T-helper 1 cell treated with Interleukin-12 subunit alpha and Interleukin-12 subunit beta and Interleukin-4 antibody, amounts not matched to agents 30 μg/mL and 1 μg/mL, for 36 hours (primary cell): ENCODE data around the gene AHCYL1.
A peak's percentile ranks its signal among the peaks of the same experiment; 100 is the strongest.
"Not testable (repeated sequence)": the region's sequence is repeated elsewhere in the genome, so short reads cannot be mapped to it uniquely, and the experiment has no call there.

Source experiments
- H3K27ac Mint-ChIP-seq: one replicate; pipeline ENCODE4 v1.8.0; 2021; ENCODE audit warnings: mild to moderate bottlenecking, mixed read lengths
- H3K27me3 Mint-ChIP-seq: one replicate; pipeline ENCODE4 v1.8.0; 2021; ENCODE audit warnings: low read depth, mixed read lengths
- H3K36me3 Mint-ChIP-seq: one replicate; pipeline ENCODE4 v1.8.0; 2021; ENCODE audit warnings: low read depth, mixed read lengths
- H3K4me1 Mint-ChIP-seq: one replicate; pipeline ENCODE4 v1.8.0; 2021; ENCODE audit warnings: low read depth, mixed read lengths
- H3K4me3 Mint-ChIP-seq: one replicate; pipeline ENCODE4 v1.8.0; 2021; ENCODE audit warnings: mild to moderate bottlenecking, moderate library complexity, mixed read lengths
- H3K9me3 Mint-ChIP-seq: one replicate; pipeline ENCODE4 v1.8.0; 2021; ENCODE audit warnings: mixed read lengths

AHCYL1 gene

DNA sequence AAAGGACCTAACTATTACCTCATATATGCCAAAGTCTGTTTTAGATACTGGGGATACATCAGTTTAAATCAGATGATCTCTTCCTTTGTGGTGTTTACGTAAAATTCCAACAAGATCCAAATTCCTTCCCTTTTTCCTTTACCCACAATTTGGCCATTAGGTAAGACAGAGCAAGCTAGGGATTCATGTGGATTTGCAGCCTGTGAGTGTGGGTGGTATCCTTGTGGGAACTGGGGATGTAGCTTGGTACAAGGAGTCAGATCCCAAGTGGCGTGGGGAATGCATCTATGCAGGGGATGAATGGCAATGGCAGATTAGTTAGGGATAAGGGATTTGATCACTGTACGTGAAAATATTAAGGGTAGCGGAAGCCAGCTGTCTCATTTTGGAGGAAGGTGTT lies 40.0 kb downstream of the AHCYL1 start:
- Mint-ChIP-seq H3K4me1 (peaks cover 2% of the 10 kb centered on the region), H3K27ac (no peak overlapping the region), H3K36me3 (peaks cover 20% of the 10 kb centered on the region), H3K27me3 (no peaks in the 10 kb centered on the region), H3K4me3 (no peak overlapping the region), H3K9me3 (no peaks in the 10 kb centered on the region)

DNA sequence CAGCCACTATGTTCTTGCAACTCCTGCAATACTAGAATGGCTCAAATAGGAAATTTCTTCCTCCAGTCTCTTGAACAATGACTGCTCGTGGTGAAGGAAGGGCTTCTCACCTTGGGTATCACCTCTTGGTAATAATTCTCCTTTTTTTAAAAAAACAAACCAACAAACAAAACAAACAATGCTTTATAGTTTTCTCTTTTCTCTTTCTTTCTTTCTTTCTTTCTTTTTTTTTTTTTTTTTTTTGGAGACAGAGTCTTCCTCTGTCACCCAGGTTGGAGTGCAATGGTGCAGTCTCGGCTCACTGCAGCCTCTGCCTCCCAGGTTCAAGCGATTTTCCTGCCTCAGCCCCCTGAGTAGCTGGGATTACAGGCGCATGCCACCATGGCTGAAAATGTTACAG lies 46.1 kb downstream of the AHCYL1 start:
- H3K9me3 Mint-ChIP-seq, H3K36me3 Mint-ChIP-seq, H3K27me3 Mint-ChIP-seq: not testable (repeated sequence)
- Mint-ChIP-seq H3K27ac (peak overlapping the region; percentile 86), H3K4me3 (peak overlapping the region; percentile 77), H3K4me1 (peaks cover 37% of the 10 kb centered on the region)

DNA sequence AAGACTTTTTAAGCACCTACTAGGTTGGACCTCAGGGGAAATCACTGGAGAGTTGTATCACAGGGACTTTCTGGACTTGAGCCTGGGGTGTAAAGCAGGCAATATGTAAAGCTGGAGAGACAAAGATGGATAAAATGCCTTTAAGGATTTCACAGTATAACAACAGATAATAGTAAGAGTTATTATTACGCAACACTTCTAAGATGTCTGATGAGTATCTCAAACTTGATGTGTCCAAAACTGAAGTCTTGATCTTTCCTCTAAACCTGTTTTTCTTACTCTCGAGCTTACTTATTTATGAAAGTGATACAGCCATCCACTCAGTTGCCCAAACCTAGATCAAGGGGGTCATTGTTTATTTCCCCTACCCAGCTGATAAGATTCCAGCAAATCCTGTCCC lies 47.8 kb downstream of the AHCYL1 start:
- Mint-ChIP-seq H3K27ac (peak overlapping the region; percentile 38), H3K4me3 (no peak overlapping the region), H3K27me3 (no peaks in the 10 kb centered on the region), H3K9me3 (no peaks in the 10 kb centered on the region), H3K4me1 (peaks cover 45% of the 10 kb centered on the region), H3K36me3 (no peaks in the 10 kb centered on the region)

DNA sequence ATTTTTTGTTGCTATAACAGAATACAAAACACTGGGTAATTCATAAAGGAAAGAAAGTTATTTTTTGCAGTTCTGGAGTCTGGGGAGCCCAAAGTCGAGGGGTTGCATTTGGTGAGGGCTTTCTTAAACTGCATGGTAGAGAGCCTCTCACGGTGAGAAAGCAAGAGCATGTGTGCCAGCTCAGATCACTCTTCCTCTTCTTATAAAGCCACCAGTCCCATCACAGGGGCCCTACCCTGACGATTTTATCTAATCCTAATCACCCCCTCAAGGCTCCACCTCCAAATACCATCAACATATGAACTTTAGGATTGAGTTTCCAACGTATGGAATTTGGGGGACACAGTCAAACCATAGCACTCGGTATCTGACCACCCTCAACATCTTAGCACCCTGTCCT lies 48.9 kb downstream of the AHCYL1 start:
- H3K4me1 Mint-ChIP-seq, result peaks cover 45% of the 10 kb centered on the region
- H3K4me3 Mint-ChIP-seq, result no peak overlapping the region
- no peaks in the 10 kb centered on the region for H3K27me3 Mint-ChIP-seq
- H3K9me3 Mint-ChIP-seq, result no peaks in the 10 kb centered on the region
- peaks cover 5% of the 10 kb centered on the region for H3K36me3 Mint-ChIP-seq
- H3K27ac Mint-ChIP-seq, result peak overlapping the region; percentile 84

GRCh38 chr1:110034040-110034450 lies 49.5 kb downstream of the AHCYL1 start:
- Mint-ChIP-seq H3K36me3 (peaks cover 11% of the 10 kb centered on the region), H3K27me3 (no peaks in the 10 kb centered on the region), H3K4me1 (peaks cover 45% of the 10 kb centered on the region), H3K4me3 (peak overlapping the region; percentile 91), H3K9me3 (no peaks in the 10 kb centered on the region), H3K27ac (peak overlapping the region; percentile 84)

DNA sequence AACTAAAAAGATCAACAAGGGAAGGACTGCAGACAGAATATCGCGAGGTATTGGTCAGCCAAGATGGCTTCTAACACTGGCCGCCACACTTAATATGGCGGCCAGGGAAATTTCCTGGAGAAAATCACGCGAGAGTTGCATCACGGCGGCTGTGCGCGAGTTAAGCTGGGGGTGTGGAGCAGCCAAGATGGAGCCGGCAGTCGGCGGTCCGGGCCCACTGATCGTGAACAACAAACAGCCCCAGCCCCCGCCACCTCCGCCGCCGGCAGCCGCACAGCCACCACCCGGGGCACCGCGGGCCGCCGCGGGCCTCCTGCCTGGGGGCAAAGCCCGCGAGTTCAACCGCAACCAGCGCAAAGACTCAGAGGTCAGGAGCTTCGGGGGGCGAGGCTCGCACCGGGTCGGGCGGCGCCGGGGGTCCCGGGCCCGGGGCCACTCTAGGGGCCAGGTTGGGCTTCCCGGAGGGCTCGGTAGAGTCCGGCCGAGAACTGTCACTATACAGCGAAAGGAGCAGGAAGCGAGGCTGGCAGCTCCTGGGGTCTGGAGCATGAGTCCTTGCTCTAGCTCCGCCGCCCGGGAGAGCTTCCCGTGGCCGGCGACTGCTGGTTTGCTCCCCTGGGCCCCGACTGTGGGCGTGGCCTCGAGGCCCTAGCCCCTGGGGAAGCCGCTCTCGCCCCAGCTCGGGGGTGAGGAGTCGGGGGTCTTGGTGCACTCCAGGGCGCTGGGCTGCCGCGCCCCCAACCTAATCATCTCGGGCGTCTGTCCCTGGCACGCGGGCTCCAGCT lies 50.1 kb downstream of the AHCYL1 start, which contains the start of gene STRIP1:
Gene STRIP1, plus strand, starts transcription at position 174 of the 785 bp plus-strand sequence. Its CDS starts 14 bp downstream, at position 188.
- Mint-ChIP-seq H3K27me3 (no peaks in the 10 kb centered on the region), H3K27ac (peak within 1 kb of the TSS; percentile 84), H3K4me1 (peaks cover 43% of the 10 kb centered on the region), H3K36me3 (peaks cover 15% of the 10 kb centered on the region), H3K9me3 (no peaks in the 10 kb centered on the region), H3K4me3 (peak within 1 kb of the TSS; percentile 91)

GRCh38 chr1:110035236-110035752 lies 50.7 kb downstream of the AHCYL1 start:
- Mint-ChIP-seq H3K27me3 (no peaks in the 10 kb centered on the region), H3K36me3 (peaks cover 15% of the 10 kb centered on the region), H3K27ac (peak overlapping the region; percentile 76)

DNA sequence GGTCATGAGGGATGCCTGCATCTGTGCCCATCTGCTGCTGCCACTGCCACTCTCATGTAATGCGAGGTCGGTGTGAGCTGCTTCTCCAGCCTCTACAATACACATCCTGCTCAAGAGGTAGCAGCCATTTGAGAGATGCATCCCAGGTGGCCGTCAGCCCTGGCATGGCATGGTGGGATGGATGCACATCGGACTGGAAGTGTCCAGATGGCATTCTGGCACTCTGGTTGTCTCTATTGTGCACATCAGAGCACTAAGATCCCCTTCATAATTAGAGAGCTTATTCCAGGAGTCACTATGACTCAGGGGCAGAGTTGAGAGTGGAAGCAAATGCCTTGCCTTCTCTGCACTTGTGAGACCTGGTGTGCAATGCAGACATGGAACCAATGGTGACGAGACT lies 53.7 kb downstream of the AHCYL1 start:
- H3K4me3 Mint-ChIP-seq, result no peak overlapping the region
- no peaks in the 10 kb centered on the region for H3K9me3 Mint-ChIP-seq
- no peak overlapping the region for H3K27ac Mint-ChIP-seq
- H3K27me3 Mint-ChIP-seq, result no peaks in the 10 kb centered on the region
- H3K36me3 Mint-ChIP-seq, result peaks cover 29% of the 10 kb centered on the region
- H3K4me1 Mint-ChIP-seq, result peaks cover 26% of the 10 kb centered on the region

More at GRCh38 chr1:110035236-110035752, 50.7 kb downstream of the AHCYL1 start:
- H3K4me3 Mint-ChIP-seq, result peak overlapping the region; percentile 85
- H3K9me3 Mint-ChIP-seq, result no peaks in the 10 kb centered on the region
- H3K4me1 Mint-ChIP-seq, result peaks cover 42% of the 10 kb centered on the region

DNA sequence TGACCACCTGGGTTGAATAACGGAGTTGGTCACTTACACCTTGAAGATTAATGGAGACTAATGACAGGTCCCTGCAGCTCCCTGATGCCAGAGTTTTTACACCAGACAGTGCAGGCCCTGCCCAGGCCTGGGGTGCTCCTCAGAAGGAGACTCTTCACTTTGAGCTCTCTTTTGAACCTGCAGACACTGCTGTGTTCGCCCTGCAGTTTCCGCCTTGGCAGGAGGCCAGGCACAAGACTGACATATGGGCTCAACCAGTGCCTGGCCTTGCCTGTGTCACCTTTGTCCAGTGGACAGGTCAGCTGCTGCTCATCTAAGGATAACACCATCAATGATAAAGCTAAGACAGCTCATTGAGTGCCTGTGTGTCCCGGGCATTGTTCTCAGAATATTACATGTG lies 55.1 kb downstream of the AHCYL1 start:
- Mint-ChIP-seq H3K4me1 (peaks cover 15% of the 10 kb centered on the region), H3K36me3 (peaks cover 36% of the 10 kb centered on the region), H3K4me3 (no peak overlapping the region), H3K27ac (no peak overlapping the region), H3K9me3 (no peaks in the 10 kb centered on the region), H3K27me3 (no peaks in the 10 kb centered on the region)

GRCh38 chr1:110040548-110040947 lies 56.0 kb downstream of the AHCYL1 start:
- Mint-ChIP-seq H3K4me1 (peaks cover 10% of the 10 kb centered on the region), H3K9me3 (no peaks in the 10 kb centered on the region), H3K36me3 (peaks cover 40% of the 10 kb centered on the region), H3K27ac (no peak overlapping the region), H3K27me3 (no peaks in the 10 kb centered on the region), H3K4me3 (no peak overlapping the region)

- Mint-ChIP-seq H3K4me1 (no peaks in the 10 kb centered on the region), H3K27ac (no peak overlapping the region), H3K4me3 (no peak overlapping the region), H3K9me3 (no peaks in the 10 kb centered on the region), H3K36me3 (peaks cover 50% of the 10 kb centered on the region), H3K27me3 (no peaks in the 10 kb centered on the region)
Measured at GRCh38 chr1:110043016-110043415, 58.5 kb downstream of the AHCYL1 start.

GRCh38 chr1:110047463-110047862 lies 62.9 kb downstream of the AHCYL1 start:
- Mint-ChIP-seq H3K4me3 (no peak overlapping the region), H3K4me1 (no peaks in the 10 kb centered on the region), H3K27me3 (no peaks in the 10 kb centered on the region), H3K27ac (no peak overlapping the region), H3K36me3 (peaks cover 42% of the 10 kb centered on the region), H3K9me3 (no peaks in the 10 kb centered on the region)

DNA sequence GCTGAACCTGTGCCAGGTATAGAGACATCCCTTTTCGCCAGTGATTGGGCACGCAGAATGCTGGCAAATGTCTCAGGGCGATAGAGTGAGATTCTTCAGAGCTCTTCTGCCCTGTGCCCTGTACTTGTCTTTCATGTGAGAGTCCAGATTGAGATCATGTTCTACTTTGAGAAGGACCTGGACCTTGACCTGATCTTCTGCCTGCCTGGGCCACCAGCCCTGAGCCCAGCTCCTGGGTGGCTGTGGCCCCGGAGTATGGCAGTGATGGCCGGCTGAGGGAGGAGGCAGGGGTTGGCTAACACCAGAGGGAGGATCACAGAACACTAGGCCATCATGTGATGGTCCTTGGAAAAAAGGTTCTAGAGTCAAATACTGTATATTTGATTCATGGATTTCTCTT lies 63.7 kb downstream of the AHCYL1 start:
- Mint-ChIP-seq H3K4me1 (no peaks in the 10 kb centered on the region), H3K9me3 (no peaks in the 10 kb centered on the region), H3K4me3 (no peak overlapping the region), H3K36me3 (peaks cover 43% of the 10 kb centered on the region), H3K27me3 (no peaks in the 10 kb centered on the region), H3K27ac (no peak overlapping the region)

GRCh38 chr1:110048923-110049601 lies 64.5 kb downstream of the AHCYL1 start:
- no peaks in the 10 kb centered on the region for H3K4me1 Mint-ChIP-seq
- no peaks in the 10 kb centered on the region for H3K9me3 Mint-ChIP-seq
- peaks cover 44% of the 10 kb centered on the region for H3K36me3 Mint-ChIP-seq
- no peak overlapping the region for H3K4me3 Mint-ChIP-seq
- H3K27me3 Mint-ChIP-seq, result no peaks in the 10 kb centered on the region
- no peak overlapping the region for H3K27ac Mint-ChIP-seq
